Measurements from ENCODE around the gene WNT9A.

The WNT9A gene

GRCh38 chr1:227898502-227899140 lies 49.1 kb downstream of the WNT9A start:
- no peaks in the 10 kb centered on the region for H3F3A ChIP-seq (ENCODE audit: control insufficient read depth, insufficient read depth)
- no peak overlapping the region for H3K4me2 ChIP-seq (ENCODE audit: low read length)
- no peaks in the 10 kb centered on the region for H3K36me3 ChIP-seq (ENCODE audit: control insufficient read depth, low read length)
- H3K4me3 ChIP-seq (ENCODE audit: low read length) = no peak overlapping the region
- H4K20me1 ChIP-seq (ENCODE audit: control insufficient read depth, insufficient read depth, low read depth, low read length) = no peaks in the 10 kb centered on the region
- no peaks in the 10 kb centered on the region for H3K9me3 ChIP-seq (ENCODE audit: control insufficient read depth, insufficient read depth, low read length)
- no peaks in the 10 kb centered on the region for H3K79me2 ChIP-seq (ENCODE audit: control insufficient read depth, low read length)
- no peak overlapping the region for H3K27ac ChIP-seq (ENCODE audit: low read depth, low read length)
- no peaks in the 10 kb centered on the region for H3K27me3 ChIP-seq (ENCODE audit: control insufficient read depth, low read length)
- no peak for TF ChIP-seq CTCF (IDR thresholded peaks at IDR 0.05; ENCODE audit: low read depth, low read length, poor library complexity, severe bottlenecking)
- no peak for TF ChIP-seq EZH2phosphoT487 (IDR thresholded peaks at IDR 0.05; ENCODE audit: borderline replicate concordance, low read length)
- H3K9me2 ChIP-seq (replicated peaks; ENCODE audit: control insufficient read depth, low read length) = no peaks in the 10 kb centered on the region
- no peaks in the 10 kb centered on the region for H3K4me1 ChIP-seq (ENCODE audit: control insufficient read depth, low read length)

- H3K27ac ChIP-seq (ENCODE audit: low read depth, low read length) = no peak overlapping the region
- H3K4me1 ChIP-seq (ENCODE audit: control insufficient read depth, low read length) = no peaks in the 10 kb centered on the region
- H3K9me2 ChIP-seq (replicated peaks; ENCODE audit: control insufficient read depth, low read length) = no peaks in the 10 kb centered on the region
- H3K79me2 ChIP-seq (ENCODE audit: control insufficient read depth, low read length) = no peaks in the 10 kb centered on the region
- no peaks in the 10 kb centered on the region for H3K27me3 ChIP-seq (ENCODE audit: control insufficient read depth, low read length)
- H3K9me3 ChIP-seq (ENCODE audit: control insufficient read depth, insufficient read depth, low read length) = no peaks in the 10 kb centered on the region
- TF ChIP-seq CTCF (IDR thresholded peaks at IDR 0.05; ENCODE audit: low read depth, low read length, poor library complexity, severe bottlenecking) (no peak), EZH2phosphoT487 (IDR thresholded peaks at IDR 0.05; ENCODE audit: borderline replicate concordance, low read length) (no peak)
- H3K4me3 ChIP-seq (ENCODE audit: low read length) = no peak overlapping the region
- H4K20me1 ChIP-seq (ENCODE audit: control insufficient read depth, insufficient read depth, low read depth, low read length) = no peaks in the 10 kb centered on the region
- H3K4me2 ChIP-seq (ENCODE audit: low read length) = no peak overlapping the region
- H3F3A ChIP-seq (ENCODE audit: control insufficient read depth, insufficient read depth) = no peaks in the 10 kb centered on the region
- H3K36me3 ChIP-seq (ENCODE audit: control insufficient read depth, low read length) = no peaks in the 10 kb centered on the region
Observed at GRCh38 chr1:227897704-227898438, 49.9 kb downstream of the WNT9A start.

GRCh38 chr1:227896710-227897655 lies 50.7 kb downstream of the WNT9A start:
- no peak overlapping the region for H3K4me3 ChIP-seq (ENCODE audit: low read length)
- no peaks in the 10 kb centered on the region for H3K9me2 ChIP-seq (replicated peaks; ENCODE audit: control insufficient read depth, low read length)
- no peak overlapping the region for H3K27ac ChIP-seq (ENCODE audit: low read depth, low read length)
- no peaks in the 10 kb centered on the region for H3K4me1 ChIP-seq (ENCODE audit: control insufficient read depth, low read length)
- H3F3A ChIP-seq (ENCODE audit: control insufficient read depth, insufficient read depth) = no peaks in the 10 kb centered on the region
- TF ChIP-seq EZH2phosphoT487 (IDR thresholded peaks at IDR 0.05; ENCODE audit: borderline replicate concordance, low read length) (no peak), CTCF (IDR thresholded peaks at IDR 0.05; ENCODE audit: low read depth, low read length, poor library complexity, severe bottlenecking) (no peak)
- no peaks in the 10 kb centered on the region for H3K27me3 ChIP-seq (ENCODE audit: control insufficient read depth, low read length)
- no peak overlapping the region for H3K4me2 ChIP-seq (ENCODE audit: low read length)
- H3K79me2 ChIP-seq (ENCODE audit: control insufficient read depth, low read length) = no peaks in the 10 kb centered on the region
- no peaks in the 10 kb centered on the region for H3K36me3 ChIP-seq (ENCODE audit: control insufficient read depth, low read length)
- H4K20me1 ChIP-seq (ENCODE audit: control insufficient read depth, insufficient read depth, low read depth, low read length) = no peaks in the 10 kb centered on the region
- H3K9me3 ChIP-seq (ENCODE audit: control insufficient read depth, insufficient read depth, low read length) = no peaks in the 10 kb centered on the region
